Neural cell (in vitro differentiated cells): ENCODE data around the gene MST1. TPM values are rescaled to one million over a fixed set of nuclear protein-coding genes. Genes with fewer than 3 reads are reported as not detected.
A peak's percentile ranks its signal among the peaks of the same experiment; 100 is the strongest.

ENCODE experiments used
- H2AFZ ChIP-seq: fragments of 200-600, 300-800 bp; sonication (generic), shearing (Covaris generic); 2 replicates; pipeline ENCODE4 v1.6.0; 2014; ENCODE audit warnings: low read depth, mild to moderate bottlenecking, antibody characterized with exemption, low read length, moderate library complexity
- H3F3A ChIP-seq: fragments of 200-600 bp; shearing (Covaris generic); 2 replicates; pipeline ENCODE4 v1.6.1; 2016; ENCODE audit warnings: mild to moderate bottlenecking, moderate library complexity, mixed read lengths, antibody characterized with exemption, low read length; ENCODE audit not compliant: insufficient read depth, poor library complexity, severe bottlenecking
- H3K27ac ChIP-seq: fragments of 200-600, 300-800 bp; sonication (generic), shearing (Covaris generic); 2 replicates; pipeline ENCODE4 v1.5.1; 2014; ENCODE audit warnings: mild to moderate bottlenecking, low read length, moderate library complexity
- H3K27me3 ChIP-seq: fragments of 300-800, 200-600 bp; sonication (generic), shearing (Covaris generic); 2 replicates; pipeline ENCODE4 v1.6.0; 2014; ENCODE audit warnings: mild to moderate bottlenecking, low read depth, low read length, moderate library complexity; ENCODE audit not compliant: insufficient read depth
- H3K36me3 ChIP-seq: fragments of 300-800, 200-600 bp; sonication (generic), shearing (Covaris generic); 2 replicates; pipeline ENCODE4 v1.5.1; 2014; ENCODE audit warnings: mild to moderate bottlenecking, antibody characterized with exemption, low read length, moderate library complexity; ENCODE audit not compliant: insufficient read depth
- H3K4me2 ChIP-seq: fragments of 300-800, 200-600 bp; sonication (generic), shearing (Covaris generic); 2 replicates; pipeline ENCODE4 v1.6.0; 2014; ENCODE audit warnings: mild to moderate bottlenecking, low read length
- H3K4me3 ChIP-seq: fragments of 300-800, 200-600 bp; sonication (generic), shearing (Covaris generic); 2 replicates; pipeline ENCODE4 v1.5.1; 2014; ENCODE audit warnings: mild to moderate bottlenecking, low read length, moderate library complexity
- H3K79me2 ChIP-seq: fragments of 200-600 bp; shearing (Covaris generic); replicated peaks from 2 replicates; pipeline ENCODE4 v1.6.0; 2014; ENCODE audit warnings: mild to moderate bottlenecking, low read length, moderate library complexity; ENCODE audit not compliant: insufficient read depth
- H3K9ac ChIP-seq: fragments of 300-800, 200-600 bp; sonication (generic), shearing (Covaris generic); 2 replicates; pipeline ENCODE4 v1.6.1; 2016; ENCODE audit warnings: mild to moderate bottlenecking, low read length, mixed read lengths
- H3K9me2 ChIP-seq: fragments of 200-600 bp; shearing (Covaris generic); 2 replicates; pipeline ENCODE4 v1.6.1; 2016; ENCODE audit warnings: mild to moderate bottlenecking, low read length, mixed read lengths; ENCODE audit not compliant: insufficient read depth
- H3K9me3 ChIP-seq: fragments of 200-600, 300-800 bp; sonication (generic), shearing (Covaris generic); 2 replicates; pipeline ENCODE4 v1.6.1; 2016; ENCODE audit warnings: mild to moderate bottlenecking, mixed run types, low read length, moderate library complexity, mixed read lengths
- H4K20me1 ChIP-seq: fragments of 200-600 bp; shearing (Covaris generic); 2 replicates; pipeline ENCODE4 v1.6.1; 2016; ENCODE audit warnings: mild to moderate bottlenecking, mixed run types; ENCODE audit not compliant: insufficient read depth
- EP300 ChIP-seq: fragments of 450-650 bp; conservative IDR thresholded peaks from 2 replicates; pipeline ENCODE4 v1.6.1; 2014; ENCODE audit warnings: antibody characterized with exemption, mild to moderate bottlenecking, moderate library complexity; ENCODE audit not compliant: poor library complexity, severe bottlenecking
- EZH2 ChIP-seq: fragments of 200-600, 300-800 bp; shearing (Covaris generic), sonication (generic); IDR thresholded peaks from 2 replicates; pipeline ENCODE4 v1.6.1; 2014; ENCODE audit warnings: antibody characterized with exemption, low read length, borderline replicate concordance, mild to moderate bottlenecking; ENCODE audit not compliant: insufficient read depth, poor library complexity, severe bottlenecking
- MXI1 ChIP-seq: fragments of 450-650 bp; conservative IDR thresholded peaks from 2 replicates; pipeline ENCODE4 v1.6.1; 2014; ENCODE audit warnings: antibody characterized with exemption, mild to moderate bottlenecking; ENCODE audit not compliant: poor library complexity, severe bottlenecking
- POLR2AphosphoS5 ChIP-seq: IDR thresholded peaks from 2 replicates; pipeline ENCODE4 v1.6.1; 2012
- RAD21 ChIP-seq: fragments of 450-650 bp; conservative IDR thresholded peaks from 2 replicates; pipeline ENCODE4 v1.6.1; 2014; ENCODE audit warnings: antibody characterized with exemption, mild to moderate bottlenecking, moderate library complexity
- REST ChIP-seq: IDR thresholded peaks from 2 replicates; pipeline ENCODE4 v1.6.1; 2012; ENCODE audit warnings: borderline replicate concordance
- SMC3 ChIP-seq: fragments of 450-650 bp; conservative IDR thresholded peaks from 2 replicates; pipeline ENCODE4 v1.6.1; 2014; ENCODE audit warnings: antibody characterized with exemption, mild to moderate bottlenecking, moderate library complexity; ENCODE audit not compliant: poor library complexity
- TAF1 ChIP-seq: IDR thresholded peaks from 2 replicates; pipeline ENCODE4 v1.6.1; 2012; ENCODE audit warnings: low read depth
- polyA plus RNA-seq: library from polyadenylated mRNA; depleted of rRNA; stranded (reverse); fragments of >200 nt; gene quantifications from 2 replicates; pipeline ENCODE4 v1.2.3, GENCODE V29; 2014
- TF ChIP-seq, protein P1 (sequence below): fragments of 450-650 bp; IDR thresholded peaks from 2 replicates; pipeline ENCODE4 v1.5.1; 2014; ENCODE audit warnings: antibody characterized with exemption, mild to moderate bottlenecking, moderate library complexity; ENCODE audit not compliant: poor library complexity, severe bottlenecking

MST1 gene
- polyA plus RNA-seq, 1 donor from 2014 or later = 64.0 TPM

DNA sequence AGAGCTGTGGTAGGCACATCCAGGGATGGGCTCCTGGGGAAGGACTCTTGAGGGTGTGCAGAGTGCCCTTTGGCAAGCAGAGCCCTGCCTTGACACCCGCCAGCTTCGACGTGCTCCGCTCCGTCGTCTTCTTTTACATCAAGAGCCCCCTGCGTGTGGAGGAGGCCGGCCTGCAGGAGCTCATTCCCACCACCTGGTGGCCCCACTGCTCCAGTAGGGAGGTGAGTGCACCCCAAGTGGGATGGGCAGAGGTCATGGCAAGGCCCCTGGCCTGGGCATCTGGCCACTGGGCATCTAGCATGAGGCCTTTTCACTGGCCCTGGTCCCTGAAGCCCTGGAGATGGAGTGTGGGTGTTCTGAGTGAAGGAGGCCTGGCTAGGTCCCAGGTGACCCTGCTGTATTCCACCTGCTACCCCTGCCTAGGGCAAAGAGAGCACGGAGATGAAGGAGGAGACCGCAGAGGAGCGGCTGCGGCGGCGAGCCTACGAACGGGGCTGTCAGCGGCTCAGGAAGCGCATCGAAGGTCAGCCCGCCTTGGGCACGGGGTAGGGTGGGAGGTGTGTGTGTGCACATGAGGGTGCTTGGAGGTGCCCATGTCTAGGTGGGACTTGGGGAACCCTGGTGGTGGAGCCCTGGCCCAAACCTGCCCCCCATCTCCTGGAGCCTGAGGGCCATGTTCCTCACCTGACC, 12.3 kb upstream of the MST1 start:
- Histone ChIP-seq H2AFZ (no peak overlapping the region), H3K9me2 (no peaks in the 10 kb centered on the region), H3F3A (no peaks in the 10 kb centered on the region), H3K36me3 (no peaks in the 10 kb centered on the region), H3K27me3 (no peaks in the 10 kb centered on the region), H3K27ac (no peak overlapping the region), H3K79me2 (no peaks in the 10 kb centered on the region), H3K9me3 (no peaks in the 10 kb centered on the region), H3K4me3 (no peak overlapping the region), H4K20me1 (no peaks in the 10 kb centered on the region), H3K9ac (no peak overlapping the region), H3K4me2 (no peak overlapping the region)
- TF ChIP-seq SMC3 (peak; percentile 41), RAD21 (peak; percentile 38), TAF1 (no peak)
- TF ChIP-seq, protein P1, sequence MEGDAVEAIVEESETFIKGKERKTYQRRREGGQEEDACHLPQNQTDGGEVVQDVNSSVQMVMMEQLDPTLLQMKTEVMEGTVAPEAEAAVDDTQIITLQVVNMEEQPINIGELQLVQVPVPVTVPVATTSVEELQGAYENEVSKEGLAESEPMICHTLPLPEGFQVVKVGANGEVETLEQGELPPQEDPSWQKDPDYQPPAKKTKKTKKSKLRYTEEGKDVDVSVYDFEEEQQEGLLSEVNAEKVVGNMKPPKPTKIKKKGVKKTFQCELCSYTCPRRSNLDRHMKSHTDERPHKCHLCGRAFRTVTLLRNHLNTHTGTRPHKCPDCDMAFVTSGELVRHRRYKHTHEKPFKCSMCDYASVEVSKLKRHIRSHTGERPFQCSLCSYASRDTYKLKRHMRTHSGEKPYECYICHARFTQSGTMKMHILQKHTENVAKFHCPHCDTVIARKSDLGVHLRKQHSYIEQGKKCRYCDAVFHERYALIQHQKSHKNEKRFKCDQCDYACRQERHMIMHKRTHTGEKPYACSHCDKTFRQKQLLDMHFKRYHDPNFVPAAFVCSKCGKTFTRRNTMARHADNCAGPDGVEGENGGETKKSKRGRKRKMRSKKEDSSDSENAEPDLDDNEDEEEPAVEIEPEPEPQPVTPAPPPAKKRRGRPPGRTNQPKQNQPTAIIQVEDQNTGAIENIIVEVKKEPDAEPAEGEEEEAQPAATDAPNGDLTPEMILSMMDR = peak; percentile 56

- no peaks in the 10 kb centered on the region for H3F3A ChIP-seq
- H2AFZ ChIP-seq = no peak overlapping the region
- H3K4me3 ChIP-seq = no peak overlapping the region
- H3K79me2 ChIP-seq = no peaks in the 10 kb centered on the region
- TF ChIP-seq REST (no peak), SMC3 (no peak), EZH2 (no peak), MXI1 (no peak), POLR2AphosphoS5 (no peak), TAF1 (no peak), EP300 (no peak), RAD21 (no peak)
- TF ChIP-seq, protein P1 = no peak
- no peaks in the 10 kb centered on the region for H3K9me2 ChIP-seq
- no peak overlapping the region for H3K9ac ChIP-seq
- no peak overlapping the region for H3K27ac ChIP-seq
- H3K9me3 ChIP-seq = no peaks in the 10 kb centered on the region
- no peaks in the 10 kb centered on the region for H4K20me1 ChIP-seq
- no peak overlapping the region for H3K4me2 ChIP-seq
- no peaks in the 10 kb centered on the region for H3K27me3 ChIP-seq
- H3K36me3 ChIP-seq = no peaks in the 10 kb centered on the region
These were observed 11.3 kb upstream of the MST1 start for GRCh38 chr3:49700453-49701128.
